GM18498 (cell line): ENCODE data around the gene ING5.
"Not testable (repeated sequence)": the region's sequence is repeated elsewhere in the genome, so short reads cannot be mapped to it uniquely, and the experiment has no call there.

Experiments
- ATAC-seq: cut with Tn5 transposase; IDR thresholded peaks from one replicate; pipeline ENCODE4 v1.9.1; 2021; ENCODE audit warnings: mild to moderate bottlenecking, moderate library complexity; ENCODE audit not compliant: unreplicated experiment

Gene ING5

GRCh38 chr2:241701399-241702154 lies at the start of gene ING5:
Gene ING5, plus strand, starts transcription at chr2:241702039. Its CDS starts 27 bp downstream, at chr2:241702066.
- peak; percentile 62 for ATAC-seq

- ATAC-seq = no peak
Measured at GRCh38 chr2:241652142-241652541, 49.7 kb upstream of the ING5 start.

GRCh38 chr2:241652722-241653121 lies 49.1 kb upstream of the ING5 start:
- no peak for ATAC-seq

- ATAC-seq = no peak
Measured at GRCh38 chr2:241653210-241653750, 48.6 kb upstream of the ING5 start.

- ATAC-seq = no peak
Measured at GRCh38 chr2:241654551-241654950, 47.3 kb upstream of the ING5 start.

GRCh38 chr2:241655516-241656189 lies 46.2 kb upstream of the ING5 start:
- ATAC-seq = no peak

- no peak for ATAC-seq
Measured at GRCh38 chr2:241656190-241656741, 45.6 kb upstream of the ING5 start.

- no peak for ATAC-seq
Measured at GRCh38 chr2:241657786-241658254, 44.0 kb upstream of the ING5 start.

- ATAC-seq = no peak
Measured at GRCh38 chr2:241658296-241658695, 43.5 kb upstream of the ING5 start.

GRCh38 chr2:241659150-241659739 lies 42.6 kb upstream of the ING5 start:
- no peak for ATAC-seq

- no peak for ATAC-seq
Measured at GRCh38 chr2:241660593-241661213, 41.1 kb upstream of the ING5 start.

GRCh38 chr2:241662731-241663130 lies 39.1 kb upstream of the ING5 start:
- ATAC-seq = not testable (repeated sequence)

- ATAC-seq = no peak
Measured at GRCh38 chr2:241665731-241666440, 36.0 kb upstream of the ING5 start.

- ATAC-seq = no peak
Measured at GRCh38 chr2:241666627-241667400, 35.0 kb upstream of the ING5 start.

GRCh38 chr2:241668354-241668753 lies 33.5 kb upstream of the ING5 start:
- no peak for ATAC-seq

GRCh38 chr2:241668839-241669238 lies 33.0 kb upstream of the ING5 start:
- ATAC-seq = no peak

GRCh38 chr2:241670333-241671110 lies 31.3 kb upstream of the ING5 start:
- ATAC-seq = no peak

GRCh38 chr2:241671457-241672240 lies 30.2 kb upstream of the ING5 start:
- no peak for ATAC-seq
